ENCODE measurements around the gene WAPL. TPM values are rescaled to one million over a fixed set of nuclear protein-coding genes. Genes with fewer than 3 reads are reported as not detected.
A peak's percentile ranks its signal among the peaks of the same experiment; 100 is the strongest.

The WAPL gene
- total RNA-seq, 1 experiment from 2014 or later = 45.2 TPM

- DNase-seq (ENCODE audit: unreplicated experiment) = no peak
- H3K36me3 Mint-ChIP-seq (ENCODE audit: insufficient read depth, unreplicated experiment) = peaks cover 85% of the 10 kb centered on the region
- peaks cover 21% of the 10 kb centered on the region for H3K4me1 Mint-ChIP-seq (ENCODE audit: insufficient read depth, unreplicated experiment)
- BruUV-seq (replicated peaks) = no TSS peak
- no peak overlapping the region for H3K27ac Mint-ChIP-seq (ENCODE audit: low read depth, unreplicated experiment)
- intact Hi-C loops (cut with micrococcal nuclease) = no loop called here
- POLR2A ChIA-PET = no interaction called here
- no peak overlapping the region for H3K4me3 Mint-ChIP-seq (ENCODE audit: unreplicated experiment)
- no peaks in the 10 kb centered on the region for H3K9me3 Mint-ChIP-seq (ENCODE audit: unreplicated experiment)
- no peaks in the 10 kb centered on the region for H3K27me3 Mint-ChIP-seq (ENCODE audit: insufficient read depth, unreplicated experiment)
- CTCF ChIA-PET = no interaction called here
- no peak for TF ChIP-seq CTCF (IDR thresholded peaks at IDR 0.05; ENCODE audit: unreplicated experiment)
Measured at GRCh38 chr10:86443936-86444335, 77.7 kb downstream of the WAPL start.

GRCh38 chr10:86443069-86443468 lies 78.5 kb downstream of the WAPL start:
- H3K36me3 Mint-ChIP-seq (ENCODE audit: insufficient read depth, unreplicated experiment) = peaks cover 93% of the 10 kb centered on the region
- H3K27ac Mint-ChIP-seq (ENCODE audit: low read depth, unreplicated experiment) = no peak overlapping the region
- H3K4me1 Mint-ChIP-seq (ENCODE audit: insufficient read depth, unreplicated experiment) = peaks cover 21% of the 10 kb centered on the region
- H3K9me3 Mint-ChIP-seq (ENCODE audit: unreplicated experiment) = no peaks in the 10 kb centered on the region
- no peak for TF ChIP-seq CTCF (IDR thresholded peaks at IDR 0.05; ENCODE audit: unreplicated experiment)
- BruUV-seq (replicated peaks) = no TSS peak
- no peaks in the 10 kb centered on the region for H3K27me3 Mint-ChIP-seq (ENCODE audit: insufficient read depth, unreplicated experiment)
- CTCF ChIA-PET = no interaction called here
- no peak for DNase-seq (ENCODE audit: unreplicated experiment)
- intact Hi-C loops (cut with micrococcal nuclease) = no loop called here
- POLR2A ChIA-PET = no interaction called here
- no peak overlapping the region for H3K4me3 Mint-ChIP-seq (ENCODE audit: unreplicated experiment)

GRCh38 chr10:86440874-86441843 lies 80.4 kb downstream of the WAPL start:
- ChIA-PET CTCF (interaction anchor here (0.9 to 1.4 kb wide), 4 partner anchors 11 to 143 kb away, joined by 3 to 4 read pairs (median 4); no protein-coding TSS in a partner anchor), POLR2A (no interaction called here)
- Mint-ChIP-seq H3K4me1 (ENCODE audit: insufficient read depth, unreplicated experiment) (peaks cover 21% of the 10 kb centered on the region), H3K27me3 (ENCODE audit: insufficient read depth, unreplicated experiment) (no peaks in the 10 kb centered on the region), H3K27ac (ENCODE audit: low read depth, unreplicated experiment) (no peak overlapping the region), H3K9me3 (ENCODE audit: unreplicated experiment) (no peaks in the 10 kb centered on the region), H3K4me3 (ENCODE audit: unreplicated experiment) (no peak overlapping the region), H3K36me3 (ENCODE audit: insufficient read depth, unreplicated experiment) (peaks cover 98% of the 10 kb centered on the region)
- BruUV-seq (replicated peaks) = no TSS peak
- no peak for TF ChIP-seq CTCF (IDR thresholded peaks at IDR 0.05; ENCODE audit: unreplicated experiment)
- DNase-seq (ENCODE audit: unreplicated experiment) = peak; percentile 39
- intact Hi-C loops (cut with micrococcal nuclease) = no loop called here

GRCh38 chr10:86439544-86439943 lies 82.0 kb downstream of the WAPL start:
- peaks cover 98% of the 10 kb centered on the region for H3K36me3 Mint-ChIP-seq (ENCODE audit: insufficient read depth, unreplicated experiment)
- BruUV-seq (replicated peaks) = no TSS peak

More at GRCh38 chr10:86439544-86439943, 82.0 kb downstream of the WAPL start:
- no peak for TF ChIP-seq CTCF (IDR thresholded peaks at IDR 0.05; ENCODE audit: unreplicated experiment)
- POLR2A ChIA-PET = interaction anchor here (0.6 kb wide), 1 partner anchor 37 kb away, joined by 4 read pairs; no protein-coding TSS in a partner anchor
- Mint-ChIP-seq H3K27ac (ENCODE audit: low read depth, unreplicated experiment) (no peak overlapping the region), H3K4me3 (ENCODE audit: unreplicated experiment) (no peak overlapping the region), H3K27me3 (ENCODE audit: insufficient read depth, unreplicated experiment) (no peaks in the 10 kb centered on the region), H3K4me1 (ENCODE audit: insufficient read depth, unreplicated experiment) (peaks cover 19% of the 10 kb centered on the region), H3K9me3 (ENCODE audit: unreplicated experiment) (no peaks in the 10 kb centered on the region)
- CTCF ChIA-PET = interaction anchor here (0.6 to 0.7 kb wide), 2 partner anchors 12 to 38 kb away, joined by 3 read pairs; no protein-coding TSS in a partner anchor
- DNase-seq (ENCODE audit: unreplicated experiment) = peak; percentile 88
- intact Hi-C loops (cut with micrococcal nuclease) = no loop called here
